Dedifferentiated amniotic fluid mesenchymal stem cell (primary cell): ENCODE results near the gene KLB.
A peak's percentile ranks its signal among the peaks of the same experiment; 100 is the strongest.

Source experiments
- DNase-seq: peaks from one replicate; pipeline ENCODE4 v3.0.0-alpha.2; 2016; ENCODE audit errors: extremely low spot score

KLB gene

DNA sequence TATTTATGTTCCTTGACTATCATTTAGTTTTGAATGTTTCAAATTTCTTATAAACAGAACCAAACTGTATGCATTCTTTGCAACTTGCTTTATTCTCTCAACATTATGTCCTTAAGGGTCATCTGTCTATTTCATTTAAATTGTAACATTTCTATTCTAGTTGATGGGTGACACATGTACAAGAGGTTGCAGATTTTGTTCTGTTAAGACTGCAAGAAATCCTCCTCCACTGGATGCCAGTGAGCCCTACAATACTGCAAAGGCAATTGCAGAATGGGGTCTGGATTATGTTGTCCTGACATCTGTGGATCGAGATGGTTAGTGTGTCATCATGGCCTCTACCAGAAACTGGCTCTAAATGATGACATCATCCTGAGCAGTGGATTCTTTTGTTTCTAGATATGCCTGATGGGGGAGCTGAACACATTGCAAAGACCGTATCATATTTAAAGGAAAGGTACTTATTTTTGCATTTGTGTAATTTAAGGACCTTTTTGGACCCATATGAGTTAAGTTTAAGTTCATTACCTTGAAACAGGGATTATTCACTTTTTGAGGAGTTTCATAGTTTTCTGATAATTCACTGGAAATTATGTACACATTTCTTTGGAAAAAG lies 58.3 kb downstream of the KLB start:
- peak; percentile 68 for DNase-seq

DNA sequence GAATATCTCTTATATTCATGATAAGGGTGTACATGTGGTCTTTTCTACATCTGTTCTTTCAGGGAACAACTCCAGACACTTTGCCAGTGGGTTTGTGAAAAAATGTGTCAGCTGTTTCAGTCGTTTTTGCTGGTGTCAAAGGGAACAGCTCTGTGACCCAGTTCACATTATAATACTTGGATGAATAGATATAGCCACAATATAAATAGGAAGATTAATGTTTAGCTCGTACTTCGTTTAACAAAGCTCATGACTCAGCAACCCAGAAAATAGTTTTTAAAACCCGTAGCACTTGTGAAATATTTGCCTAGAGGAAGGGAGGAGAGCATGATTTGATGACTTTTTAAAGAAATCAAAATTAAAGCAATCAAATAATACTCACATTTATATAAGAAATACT lies 60.0 kb downstream of the KLB start:
- no peak for DNase-seq

DNA sequence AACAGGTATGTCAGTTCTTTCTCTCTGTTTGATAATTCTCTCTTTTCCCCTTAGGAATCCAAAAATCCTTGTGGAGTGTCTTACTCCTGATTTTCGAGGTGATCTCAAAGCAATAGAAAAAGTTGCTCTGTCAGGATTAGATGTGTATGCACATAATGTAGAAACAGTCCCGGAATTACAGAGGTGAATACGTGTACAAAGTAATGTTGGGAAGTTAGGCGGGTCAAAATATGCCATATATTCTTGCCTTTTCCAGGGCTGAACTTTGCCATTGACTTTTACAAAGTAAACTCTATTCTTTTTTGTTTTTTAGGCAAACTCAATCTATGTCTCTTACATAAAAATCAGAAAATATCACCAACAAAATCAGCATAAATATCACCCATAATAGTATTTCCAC lies 60.7 kb downstream of the KLB start:
- no peak for DNase-seq

DNA sequence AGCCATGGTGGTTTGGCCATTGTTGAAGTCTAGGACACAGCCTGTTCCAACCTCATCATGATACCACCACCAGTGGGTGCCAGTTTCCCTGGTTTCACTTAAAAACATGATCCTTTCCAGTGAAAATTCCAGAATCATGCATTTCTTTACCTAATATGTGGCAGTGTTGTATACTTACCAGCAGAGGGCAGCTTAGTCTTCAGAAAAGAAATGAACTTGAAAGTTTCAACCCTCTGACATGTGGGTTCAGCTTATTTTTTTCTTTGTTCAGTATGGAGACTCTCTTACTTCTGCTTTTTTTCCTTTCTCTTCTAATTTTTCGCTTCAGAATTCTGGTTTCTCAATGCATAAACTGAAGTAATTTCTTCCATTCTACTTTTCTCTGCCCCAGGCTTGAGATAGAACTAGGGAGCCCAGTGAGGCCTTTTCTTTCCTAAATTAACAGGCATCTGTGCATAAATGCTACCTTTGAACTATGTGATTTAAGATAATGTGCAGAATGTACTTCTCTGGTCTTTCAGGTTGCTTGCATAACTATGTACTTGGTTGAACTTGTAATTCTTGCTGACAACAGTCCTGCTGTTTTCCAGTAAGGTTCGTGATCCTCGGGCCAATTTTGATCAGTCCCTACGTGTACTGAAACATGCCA lies 62.8 kb downstream of the KLB start:
- peak; percentile 95 for DNase-seq

DNA sequence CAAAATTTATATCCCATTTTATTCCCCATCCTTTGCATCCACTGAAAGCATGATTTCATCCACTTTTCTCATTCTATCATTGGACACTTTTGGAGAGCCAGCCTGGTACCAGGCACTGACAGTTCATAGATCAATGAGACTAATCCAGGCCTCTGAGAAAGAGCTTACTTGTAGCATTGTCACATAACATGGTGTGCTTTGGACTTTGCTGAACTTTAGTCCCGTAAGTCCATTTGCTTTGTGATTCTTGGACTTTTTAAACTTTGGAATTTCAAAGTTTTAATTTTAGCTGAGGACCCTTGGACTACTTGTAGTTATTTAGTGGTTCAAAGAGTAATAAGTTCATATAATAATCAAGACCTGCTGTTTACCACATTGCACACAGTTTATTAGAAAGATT lies 63.7 kb downstream of the KLB start:
- DNase-seq = no peak

DNA sequence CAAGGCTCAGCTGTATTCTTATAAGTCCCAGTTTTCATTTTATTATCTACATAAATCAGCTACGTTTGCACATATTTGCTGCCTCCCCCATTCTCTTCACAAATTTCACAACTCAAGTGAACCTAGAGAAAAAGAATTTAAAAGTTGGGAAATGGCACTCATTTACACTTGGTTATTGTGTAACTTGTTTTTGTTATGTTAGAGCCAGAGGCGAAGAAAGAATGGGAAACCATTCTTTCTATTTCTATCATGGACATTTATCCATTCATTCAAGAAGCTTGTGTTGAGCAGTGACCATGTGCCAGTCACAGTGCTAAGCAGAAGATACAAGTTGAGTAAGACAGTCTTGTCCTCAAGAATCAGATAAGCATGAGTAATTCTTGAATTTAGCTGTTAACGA lies 65.7 kb downstream of the KLB start:
- no peak for DNase-seq

DNA sequence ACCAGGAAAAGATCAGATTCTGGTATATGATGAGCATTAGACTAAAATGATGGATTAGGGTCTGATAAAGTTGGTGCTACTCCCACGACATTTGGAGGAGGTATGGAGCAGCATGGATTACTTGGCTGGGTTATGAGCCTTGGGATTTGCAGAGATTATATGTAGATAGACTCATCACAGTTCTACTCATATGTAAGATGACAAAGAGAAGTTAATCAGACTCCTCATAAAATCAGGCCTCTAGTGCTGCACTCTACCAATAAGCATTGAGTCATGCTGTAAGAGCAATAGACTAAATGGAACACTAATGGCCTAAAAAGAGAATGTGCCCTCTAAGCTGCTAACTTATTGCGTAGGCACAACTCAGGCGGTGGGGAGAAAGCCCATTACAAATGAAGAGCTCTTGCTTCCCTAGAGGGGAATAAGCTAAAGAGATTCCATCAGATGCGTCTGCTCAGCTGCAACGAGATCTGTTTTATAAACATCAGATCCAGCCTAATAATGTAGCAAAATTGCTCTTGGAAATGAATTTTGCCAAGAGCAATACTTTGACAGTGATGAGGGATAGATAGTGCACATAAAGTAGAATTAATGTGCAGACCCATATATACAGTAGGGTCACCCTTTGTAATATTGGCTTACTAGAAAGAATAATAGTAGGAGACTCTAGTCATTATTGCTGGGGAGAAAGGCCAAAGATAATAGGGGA lies 69.6 kb downstream of the KLB start:
- DNase-seq = no peak

DNA sequence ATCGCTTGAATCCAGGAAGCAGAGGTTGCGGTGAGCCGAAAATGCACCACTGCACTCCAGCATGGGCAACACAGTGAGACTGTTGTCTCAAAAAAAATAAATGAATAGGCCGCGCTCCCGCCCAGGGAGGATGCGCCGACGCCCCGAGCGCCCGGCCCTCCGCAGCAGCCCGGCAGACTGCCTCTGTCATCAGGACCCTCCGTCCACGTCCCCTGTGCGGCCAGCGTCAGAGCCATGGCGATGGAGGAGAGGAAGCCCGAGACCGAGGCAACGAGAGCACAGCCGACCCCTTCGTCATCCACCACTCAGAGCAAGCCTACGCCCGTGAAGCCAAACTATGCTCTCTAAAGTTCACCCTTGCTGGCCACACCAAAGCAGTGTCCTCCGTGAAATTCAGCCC lies 73.5 kb downstream of the KLB start:
- DNase-seq = no peak

DNA sequence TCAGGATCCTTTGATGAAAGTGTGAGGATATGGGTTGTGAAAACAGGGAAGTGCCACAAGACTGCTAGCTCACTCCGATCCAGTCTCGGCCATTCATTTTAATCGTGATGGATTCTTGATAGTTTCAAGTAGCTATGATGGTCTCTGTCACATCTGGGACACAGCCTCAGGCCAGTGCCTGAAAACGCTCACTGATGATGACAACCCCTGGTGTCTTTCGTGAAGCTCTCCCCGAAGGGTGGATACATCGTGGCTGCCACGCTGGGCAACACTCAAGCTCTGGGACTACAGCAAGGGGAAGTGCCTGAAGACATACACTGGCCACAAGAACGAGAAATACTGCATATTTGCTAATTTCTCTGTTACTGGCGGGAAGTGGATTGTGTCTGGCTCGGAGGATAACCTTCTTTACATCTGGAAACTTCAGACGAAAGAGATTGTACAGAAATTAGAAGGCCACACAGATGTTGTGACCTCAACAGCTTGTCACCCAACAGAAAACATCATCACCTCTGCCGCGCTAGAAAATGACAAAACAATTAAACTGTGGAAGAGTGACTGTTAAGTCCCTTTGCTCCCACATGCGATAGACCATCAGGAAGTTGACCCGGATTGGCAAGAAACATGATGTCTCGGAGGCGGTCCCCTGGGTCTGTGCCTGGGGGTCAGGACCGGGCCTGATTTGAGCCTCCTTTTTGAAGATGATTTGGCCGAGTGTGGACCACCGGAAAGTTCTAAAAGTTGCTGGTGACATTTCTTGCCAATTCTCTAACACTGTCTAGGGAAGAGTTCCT lies 74.4 kb downstream of the KLB start:
- no peak for DNase-seq

DNA sequence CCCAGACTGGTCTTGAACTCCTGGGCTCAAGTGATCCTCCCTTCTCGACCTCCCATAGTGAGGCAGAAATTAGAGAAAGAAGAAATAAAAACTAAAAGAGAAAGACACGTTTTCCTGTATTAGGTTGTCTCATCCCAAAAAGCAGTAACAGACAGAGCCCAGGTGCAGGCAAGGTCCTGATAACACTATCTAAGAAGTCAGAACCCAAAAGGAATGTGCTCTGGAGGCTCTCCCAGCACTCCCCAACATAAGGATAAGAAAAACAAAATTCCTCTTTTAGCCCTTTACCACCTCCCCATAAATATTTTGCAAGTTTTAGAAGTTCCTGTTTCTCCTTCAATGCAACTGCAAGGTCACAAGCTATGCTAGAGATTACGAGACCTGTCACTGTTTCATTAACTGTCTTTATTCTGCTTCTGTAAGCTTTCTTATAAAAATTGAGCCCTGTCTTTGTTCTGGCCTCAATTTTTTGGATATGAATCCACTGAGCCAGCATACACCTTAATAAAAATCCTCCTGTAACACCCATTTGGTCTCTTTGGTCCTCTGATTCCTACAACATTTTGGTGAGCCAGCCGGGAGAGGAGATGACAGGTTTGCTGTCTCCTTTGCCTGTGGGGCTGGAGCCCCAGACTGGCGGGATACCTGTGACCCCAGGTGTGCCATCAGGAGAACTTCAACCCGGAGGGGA lies 78.0 kb downstream of the KLB start:
- no peak for DNase-seq

DNA sequence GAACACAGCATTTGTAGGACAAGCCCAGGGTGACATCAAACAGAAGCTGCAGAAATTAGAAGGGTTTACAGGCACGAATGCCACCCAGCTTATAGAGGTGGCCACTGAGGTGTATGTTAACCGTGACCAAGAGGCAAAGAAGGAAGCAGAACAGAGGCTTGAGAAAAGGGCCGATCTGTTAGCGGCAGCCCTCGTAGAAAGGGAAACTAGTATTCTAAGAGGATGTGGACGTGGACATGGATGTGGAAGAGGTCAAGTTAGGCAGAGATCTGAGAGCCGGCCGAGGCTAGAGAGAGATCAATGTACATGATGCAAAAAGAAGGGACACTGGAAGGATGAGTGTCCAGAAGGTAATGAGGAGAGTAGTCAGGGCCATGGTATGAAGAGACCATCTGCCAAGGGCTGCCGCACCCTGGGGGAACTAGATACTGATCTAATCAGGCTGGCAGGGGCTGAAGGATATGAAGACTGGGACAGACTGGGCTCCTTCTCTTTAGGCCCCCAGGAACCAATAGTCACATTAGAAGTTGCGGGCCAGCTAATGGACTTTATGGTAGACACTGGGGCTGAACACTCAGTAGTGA lies 79.6 kb downstream of the KLB start:
- no peak for DNase-seq

DNA sequence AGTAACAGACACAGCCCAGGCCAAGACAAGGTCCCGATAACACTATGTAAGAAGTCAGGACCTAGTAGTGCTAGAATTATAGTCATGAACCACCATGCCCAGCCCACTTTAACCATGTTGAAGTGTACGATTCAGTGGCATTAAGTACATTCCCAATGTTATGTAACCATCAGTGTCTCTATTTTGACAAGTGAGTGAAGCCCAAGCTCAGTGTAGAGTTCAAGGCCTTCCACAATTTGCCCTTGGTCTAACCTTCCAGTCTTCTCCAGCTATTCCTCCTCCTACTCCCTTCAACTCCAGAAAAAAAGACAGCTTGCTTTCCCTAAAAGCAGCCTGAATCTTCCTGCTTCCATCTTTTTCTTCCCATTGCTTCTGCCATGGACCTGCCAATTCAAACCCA lies 83.6 kb downstream of the KLB start:
- DNase-seq = no peak

DNA sequence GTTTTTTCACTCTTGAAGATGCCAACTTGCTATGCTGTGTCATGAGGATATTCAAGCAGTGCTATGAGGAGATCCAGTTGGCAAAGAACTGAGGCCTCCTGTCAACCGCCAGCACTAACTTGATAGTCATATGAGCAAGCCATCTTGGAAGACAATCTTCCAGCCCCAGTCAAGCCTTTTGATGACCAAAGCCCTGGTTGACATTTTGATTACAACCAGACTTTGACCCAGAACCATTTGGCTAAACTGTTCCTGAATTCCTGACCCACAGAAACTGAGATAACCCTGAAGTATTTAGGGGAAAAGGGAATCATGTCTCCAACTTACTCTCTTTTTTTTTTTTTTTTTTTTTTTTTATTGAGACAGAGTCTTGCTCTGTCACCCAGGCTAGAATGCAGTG lies 87.6 kb downstream of the KLB start:
- DNase-seq = no peak

DNA sequence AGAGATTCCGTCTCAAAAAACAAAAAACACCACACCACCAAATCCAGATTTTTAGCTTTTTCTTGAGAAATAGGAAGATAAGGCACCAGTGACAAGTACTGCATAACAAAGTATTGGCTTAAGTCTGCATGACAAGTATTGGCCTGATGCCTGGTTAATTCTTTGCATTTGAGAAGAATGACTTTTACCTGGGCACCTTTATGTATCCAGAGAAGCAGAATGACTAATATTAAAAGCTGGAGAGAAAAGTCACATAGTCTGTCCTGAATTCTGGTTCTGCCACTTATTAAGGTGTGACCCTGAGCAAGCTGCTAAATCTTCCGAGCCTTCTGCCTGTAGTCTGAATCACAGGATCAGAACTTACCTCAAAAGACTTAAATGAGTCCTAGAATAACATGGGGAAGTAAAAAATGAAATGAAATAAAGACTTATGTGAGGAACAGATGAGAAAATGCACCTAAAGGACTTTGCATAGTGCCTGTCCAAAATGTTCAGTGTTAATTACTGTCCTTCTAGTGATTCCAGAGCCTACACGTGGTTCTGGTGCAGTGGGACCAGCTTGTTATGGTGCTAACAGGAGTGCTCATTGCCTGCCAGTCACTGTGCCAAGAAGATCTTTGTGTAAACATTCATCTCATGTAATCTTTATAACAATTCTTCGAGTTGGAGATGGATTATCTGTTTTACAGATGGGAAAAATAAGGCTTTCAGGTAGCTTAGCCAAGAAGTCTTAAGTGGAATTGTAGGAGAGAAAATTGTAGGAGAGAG lies 88.9 kb downstream of the KLB start:
- no peak for DNase-seq

DNA sequence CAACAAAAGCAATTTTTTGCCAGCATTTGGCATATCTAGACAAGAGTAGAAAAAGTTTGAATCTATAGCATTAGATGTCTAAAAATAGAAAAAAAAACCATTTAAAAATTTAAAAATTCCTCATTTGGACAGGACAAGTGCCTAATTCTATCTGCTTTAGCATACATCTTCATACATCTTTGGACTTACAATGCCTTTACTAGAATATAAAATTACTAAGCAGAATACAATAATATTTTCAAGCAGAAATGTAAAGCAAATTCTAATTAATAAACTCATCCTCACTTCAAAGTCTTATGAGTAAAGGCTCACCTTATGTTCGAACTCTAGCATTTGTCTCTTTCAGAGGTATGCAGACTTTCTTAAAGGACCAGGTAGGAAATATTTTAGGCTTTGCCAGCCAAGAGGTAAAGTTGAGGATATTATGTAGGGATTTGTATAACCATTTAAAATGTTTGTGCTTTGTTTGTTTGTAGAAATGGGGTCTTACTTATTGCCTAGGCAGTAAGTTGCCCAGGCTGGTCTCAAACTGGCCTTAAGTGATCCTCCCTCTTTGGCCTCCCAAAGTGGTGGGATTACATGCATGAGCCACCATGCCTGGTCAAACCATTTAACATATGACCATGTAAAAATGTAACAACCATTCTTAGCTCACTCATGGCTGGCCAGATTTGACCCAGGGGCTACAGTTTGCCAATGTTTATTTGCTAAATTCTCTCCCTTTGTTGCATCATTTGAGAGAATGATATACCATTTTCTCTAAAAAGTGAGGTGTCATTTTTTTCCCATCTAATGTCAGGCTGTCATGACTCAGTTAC lies 91.4 kb downstream of the KLB start:
- peak; percentile 24 for DNase-seq

DNA sequence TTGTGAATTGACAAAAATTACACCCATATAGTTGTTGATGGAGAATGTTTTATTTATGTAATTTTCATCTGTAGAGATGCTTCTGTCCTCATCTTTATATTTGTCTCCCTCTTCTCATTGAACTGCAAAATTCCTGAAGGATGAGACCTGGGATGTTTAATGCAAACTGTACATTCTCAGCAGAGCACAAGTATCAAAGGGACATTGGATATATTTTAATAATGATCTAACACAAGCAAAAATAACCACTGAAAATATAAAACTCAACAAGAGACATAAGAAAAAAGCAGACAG lies 91.9 kb downstream of the KLB start:
- no peak for DNase-seq
